Neural progenitor cell (in vitro differentiated cells): Measurements from ENCODE around the gene DUOXA2. TPM values are rescaled to one million over a fixed set of nuclear protein-coding genes. Genes with fewer than 3 reads are reported as not detected.

Experiments
- DNase-seq: peaks from one replicate; pipeline ENCODE4 v3.0.0-alpha.2; 2016; ENCODE audit warnings: low spot score
- H2AFZ ChIP-seq: fragments of 200-600 bp; sonication (generic); replicated peaks from 2 replicates; pipeline ENCODE4 v1.6.1; 2016; ENCODE audit warnings: antibody characterized with exemption
- H3F3A ChIP-seq: fragments of 200-600 bp; sonication (generic); 2 replicates; pipeline ENCODE4 v1.6.1; 2016; ENCODE audit warnings: antibody characterized with exemption, low read depth
- H3K27ac ChIP-seq: fragments of 200-600 bp; sonication (generic); 2 replicates; pipeline ENCODE4 v1.5.1; 2016; ENCODE audit warnings: mild to moderate bottlenecking
- H3K27me3 ChIP-seq: fragments of 200-600 bp; sonication (generic); 2 replicates; pipeline ENCODE4 v1.6.1; 2016; ENCODE audit warnings: mild to moderate bottlenecking, moderate library complexity
- H3K36me3 ChIP-seq: fragments of 200-600 bp; sonication (generic); 2 replicates; pipeline ENCODE4 v1.5.1; 2016
- H3K4me1 ChIP-seq: fragments of 200-600 bp; sonication (generic); 2 replicates; pipeline ENCODE4 v1.6.1; 2016; ENCODE audit warnings: mixed run types
- H3K4me2 ChIP-seq: fragments of 200-600 bp; sonication (generic); 2 replicates; pipeline ENCODE4 v1.6.1; 2016
- H3K4me3 ChIP-seq: fragments of 200-600 bp; sonication (generic); 2 replicates; pipeline ENCODE4 v1.5.1; 2016
- H3K79me2 ChIP-seq: fragments of 200-600 bp; sonication (generic); 2 replicates; pipeline ENCODE4 v1.6.1; 2016; ENCODE audit warnings: low read depth
- H3K9ac ChIP-seq: fragments of 200-600 bp; sonication (generic); 2 replicates; pipeline ENCODE4 v1.6.1; 2016
- H3K9me3 ChIP-seq: fragments of 200-600 bp; sonication (generic); 2 replicates; pipeline ENCODE4 v1.5.1; 2016; ENCODE audit warnings: low read depth
- H4K20me1 ChIP-seq: fragments of 200-600 bp; sonication (generic); 2 replicates; pipeline ENCODE4 v1.6.1; 2016; ENCODE audit warnings: low read depth
- H3K27ac Mint-ChIP-seq: 3 replicates; pipeline ENCODE4 v1.8.0; 2021; ENCODE audit warnings: mixed read lengths
- H3K27me3 Mint-ChIP-seq: 2 replicates; pipeline ENCODE4 v1.8.0; 2022; ENCODE audit warnings: low read depth, mild to moderate bottlenecking, inconsistent platforms, moderate library complexity, mixed read lengths; ENCODE audit not compliant: insufficient read depth
- H3K36me3 Mint-ChIP-seq: 3 replicates; pipeline ENCODE4 v1.8.0; 2021; ENCODE audit warnings: mixed read lengths
- H3K4me1 Mint-ChIP-seq: 3 replicates; pipeline ENCODE4 v1.8.0; 2021; ENCODE audit warnings: mixed read lengths
- H3K4me3 Mint-ChIP-seq: 3 replicates; pipeline ENCODE4 v1.8.0; 2021; ENCODE audit warnings: mild to moderate bottlenecking, moderate library complexity, mixed read lengths
- H3K9me3 Mint-ChIP-seq: 3 replicates; pipeline ENCODE4 v1.8.0; 2020; ENCODE audit warnings: mixed read lengths
- CTCF ChIP-seq: fragments of 200-600 bp; sonication (generic); IDR thresholded peaks from 2 replicates; pipeline ENCODE4 v1.5.1; 2017; ENCODE audit warnings: antibody characterized with exemption, mild to moderate bottlenecking
- EZH2 ChIP-seq: fragments of 200-600 bp; sonication (generic); IDR thresholded peaks from 2 replicates; pipeline ENCODE4 v1.6.1; 2017; ENCODE audit warnings: antibody characterized with exemption, mild to moderate bottlenecking, moderate library complexity
- EZH2phosphoT487 ChIP-seq: fragments of 200-600 bp; sonication (generic); IDR thresholded peaks from 2 replicates; pipeline ENCODE4 v1.6.1; 2017; ENCODE audit warnings: antibody characterized with exemption
- total RNA-seq: library from RNA; depleted of rRNA; stranded (reverse); fragments of >200 nt; gene quantifications from 2 replicates; pipeline ENCODE4 v1.2.3, GENCODE V29; 2015; ENCODE audit warnings: low replicate concordance

DUOXA2 gene
- total RNA-seq, 1 donor from 2014 or later: not detected

GRCh38 chr15:45120081-45120972 lies 6.2 kb downstream of the DUOXA2 start:
- no peaks in the 10 kb centered on the region for H3K4me1 ChIP-seq
- no peak overlapping the region for H3K27ac ChIP-seq
- H3K4me1 Mint-ChIP-seq: peaks cover 9% of the 10 kb centered on the region
- no peak overlapping the region for H3K4me2 ChIP-seq
- no peak overlapping the region for H3K4me3 Mint-ChIP-seq
- H3K9me3 ChIP-seq: no peaks in the 10 kb centered on the region
- H3K36me3 Mint-ChIP-seq: no peaks in the 10 kb centered on the region
- H3K9me3 Mint-ChIP-seq: peaks cover 2% of the 10 kb centered on the region
- H3K36me3 ChIP-seq: no peaks in the 10 kb centered on the region
- H3K27me3 ChIP-seq: peaks cover 97% of the 10 kb centered on the region
- H3K27me3 Mint-ChIP-seq: peaks cover 36% of the 10 kb centered on the region
- H3K9ac ChIP-seq: no peak overlapping the region
- no peaks in the 10 kb centered on the region for H3F3A ChIP-seq
- H3K79me2 ChIP-seq: no peaks in the 10 kb centered on the region
- no peak overlapping the region for H2AFZ ChIP-seq
- no peaks in the 10 kb centered on the region for H4K20me1 ChIP-seq
- TF ChIP-seq EZH2phosphoT487 (no peak), CTCF (no peak), EZH2 (no peak)
- no peak for DNase-seq
- no peak overlapping the region for H3K4me3 ChIP-seq
- H3K27ac Mint-ChIP-seq: no peak overlapping the region

- Mint-ChIP-seq H3K4me1 (peaks cover 9% of the 10 kb centered on the region), H3K9me3 (no peaks in the 10 kb centered on the region), H3K4me3 (no peak overlapping the region), H3K36me3 (no peaks in the 10 kb centered on the region), H3K27me3 (peaks cover 33% of the 10 kb centered on the region), H3K27ac (no peak overlapping the region)
- H3K4me1 ChIP-seq: no peaks in the 10 kb centered on the region
- peaks cover 97% of the 10 kb centered on the region for H3K27me3 ChIP-seq
- no peaks in the 10 kb centered on the region for H3K9me3 ChIP-seq
- H3K36me3 ChIP-seq: no peaks in the 10 kb centered on the region
- no peak for DNase-seq
- H3K79me2 ChIP-seq: no peaks in the 10 kb centered on the region
- H3K27ac ChIP-seq: no peak overlapping the region
- H2AFZ ChIP-seq: no peak overlapping the region
- H3K4me3 ChIP-seq: no peak overlapping the region
- no peaks in the 10 kb centered on the region for H4K20me1 ChIP-seq
- H3F3A ChIP-seq: no peaks in the 10 kb centered on the region
- H3K9ac ChIP-seq: no peak overlapping the region
- H3K4me2 ChIP-seq: no peak overlapping the region
- TF ChIP-seq EZH2: no peak
- TF ChIP-seq EZH2phosphoT487: no peak
- no peak for TF ChIP-seq CTCF
Measured at GRCh38 chr15:45121020-45121419, 6.9 kb downstream of the DUOXA2 start.

GRCh38 chr15:45121706-45122417 lies 7.7 kb downstream of the DUOXA2 start:
- Histone ChIP-seq H2AFZ (no peak overlapping the region), H3K27ac (no peak overlapping the region), H3K27me3 (peaks cover 97% of the 10 kb centered on the region), H3K9me3 (no peaks in the 10 kb centered on the region), H3K79me2 (no peaks in the 10 kb centered on the region), H3F3A (no peaks in the 10 kb centered on the region), H3K9ac (no peak overlapping the region), H3K36me3 (no peaks in the 10 kb centered on the region), H4K20me1 (no peaks in the 10 kb centered on the region), H3K4me3 (no peak overlapping the region), H3K4me1 (no peaks in the 10 kb centered on the region), H3K4me2 (no peak overlapping the region)
- no peak for DNase-seq
- Mint-ChIP-seq H3K27me3 (peaks cover 29% of the 10 kb centered on the region), H3K4me1 (peaks cover 9% of the 10 kb centered on the region), H3K27ac (no peak overlapping the region), H3K4me3 (no peak overlapping the region), H3K9me3 (no peaks in the 10 kb centered on the region), H3K36me3 (no peaks in the 10 kb centered on the region)
- TF ChIP-seq EZH2 (no peak), CTCF (no peak), EZH2phosphoT487 (no peak)
